ENCODE data around the gene PRDM8.
"Not testable (repeated sequence)": the region's sequence is repeated elsewhere in the genome, so short reads cannot be mapped to it uniquely, and the experiment has no call there.

Gene PRDM8

GRCh38 chr4:80226094-80226493 lies 28.8 kb downstream of the PRDM8 start:
- DNase-seq (ENCODE audit: low read depth, low spot score): no peak

- no peak for DNase-seq (ENCODE audit: low read depth, low spot score)
These were observed 31.2 kb downstream of the PRDM8 start for GRCh38 chr4:80228460-80228859.

DNA sequence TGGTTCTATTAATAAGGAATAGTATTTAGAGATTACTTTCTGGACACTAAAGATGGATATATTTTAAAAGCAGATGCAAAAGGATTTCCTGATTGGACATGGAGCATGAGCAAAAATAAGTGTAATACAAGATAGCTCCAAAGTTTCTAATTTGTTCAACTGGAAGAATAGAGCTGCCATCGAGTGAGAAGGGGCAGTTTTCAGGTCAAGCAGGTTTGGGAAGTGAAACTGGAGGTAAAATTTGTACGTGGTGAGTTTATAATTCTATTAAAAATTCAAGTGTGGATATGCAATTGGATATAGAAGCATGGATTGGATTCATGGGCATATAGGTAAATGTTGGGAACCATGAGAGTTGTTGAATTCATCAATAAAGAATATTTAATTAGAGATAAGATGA lies 31.8 kb downstream of the PRDM8 start:
- no peak for DNase-seq (ENCODE audit: low read depth, low spot score)

DNA sequence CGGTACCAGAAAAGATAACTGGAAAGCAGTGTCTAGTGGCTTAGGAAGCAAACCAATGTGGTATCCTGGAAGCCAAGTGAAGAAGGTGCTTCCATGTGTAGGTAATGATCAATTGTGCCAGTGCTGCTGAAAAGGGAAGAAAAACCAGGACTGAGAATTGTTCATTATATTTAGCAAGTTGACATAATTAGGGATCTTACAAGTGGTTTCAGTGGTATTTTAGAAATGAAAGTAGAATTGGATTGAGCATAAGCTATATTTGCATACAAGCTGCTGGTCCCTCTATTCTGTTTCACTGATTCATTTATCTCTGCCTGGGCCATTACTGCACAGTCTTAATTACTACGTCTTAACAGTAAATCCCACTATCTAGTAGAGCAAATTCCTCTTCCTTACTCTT lies 32.3 kb downstream of the PRDM8 start:
- DNase-seq (ENCODE audit: low read depth, low spot score): no peak

DNA sequence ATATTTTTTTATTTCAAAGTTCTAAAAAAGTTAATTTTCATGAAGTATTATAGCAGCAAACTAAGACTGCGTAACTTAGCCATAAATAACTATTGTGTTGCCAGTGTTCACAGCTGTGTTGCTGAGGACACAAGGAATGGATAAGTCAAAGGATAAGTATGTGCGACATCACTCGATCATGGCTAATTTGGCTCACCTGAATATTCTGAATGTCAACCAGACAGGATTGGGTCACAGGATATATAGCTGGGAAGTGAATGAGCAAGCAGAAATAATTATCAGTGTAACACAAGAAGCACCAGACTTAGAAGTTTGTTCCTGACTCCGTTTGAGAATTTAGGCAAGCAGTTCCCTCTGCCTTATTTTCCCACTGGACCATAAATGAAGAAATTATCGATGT lies 33.9 kb downstream of the PRDM8 start:
- no peak for DNase-seq (ENCODE audit: low read depth, low spot score)

DNA sequence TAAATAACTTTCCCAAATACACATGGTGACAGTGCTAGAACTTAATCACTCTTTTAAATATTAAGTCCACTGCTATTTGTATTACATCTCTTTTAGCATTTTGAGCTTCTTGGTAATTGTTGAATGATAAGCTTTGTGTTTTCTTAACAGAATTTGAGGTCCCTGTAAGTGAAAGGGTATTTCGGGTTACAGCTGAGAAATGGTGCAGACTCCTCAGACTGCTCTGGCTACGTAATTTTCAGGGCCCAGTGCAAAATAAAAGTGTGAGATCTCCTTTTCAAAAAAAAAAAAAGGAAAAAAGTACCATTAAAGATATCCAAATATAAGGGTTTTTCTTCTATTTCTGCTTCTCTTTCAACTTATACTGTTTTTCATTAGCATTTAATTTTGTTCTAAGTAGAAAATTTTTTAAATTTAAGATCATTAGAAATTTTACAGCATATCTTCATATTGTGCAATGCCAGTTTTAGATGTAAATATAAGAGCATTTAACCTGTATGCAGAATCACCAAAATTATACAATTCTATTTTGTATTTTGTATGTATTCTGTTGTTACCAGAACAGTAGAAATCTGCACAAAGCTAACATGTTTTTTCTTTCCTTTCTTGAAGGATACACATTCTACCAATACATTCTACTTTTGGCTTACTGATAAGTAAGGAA lies 35.5 kb downstream of the PRDM8 start:
- no peak for DNase-seq (ENCODE audit: low read depth, low spot score)

GRCh38 chr4:80233390-80233789 lies 36.1 kb downstream of the PRDM8 start:
- no peak for DNase-seq (ENCODE audit: low read depth, low spot score)

GRCh38 chr4:80235451-80235850 lies 38.1 kb downstream of the PRDM8 start:
- DNase-seq (ENCODE audit: low read depth, low spot score): no peak

DNA sequence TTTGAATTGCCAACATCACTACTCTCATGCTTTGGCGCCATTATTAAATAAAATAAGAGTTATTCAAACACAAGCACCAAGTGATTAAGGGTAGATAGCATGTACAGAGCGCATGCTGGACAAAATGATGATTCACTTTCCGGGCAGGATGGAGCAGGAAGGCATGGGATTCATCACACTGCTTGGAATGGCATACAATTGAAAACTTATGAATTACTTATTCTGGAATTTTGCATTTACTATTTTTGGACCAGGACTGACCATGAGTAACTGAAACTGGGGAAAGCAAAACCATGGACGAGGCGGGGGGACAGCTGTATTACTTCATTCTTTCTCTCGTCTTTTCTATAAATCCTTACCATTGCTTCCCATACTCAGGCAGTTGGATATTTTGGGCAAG lies 40.7 kb downstream of the PRDM8 start:
- DNase-seq (ENCODE audit: low read depth, low spot score): no peak

DNA sequence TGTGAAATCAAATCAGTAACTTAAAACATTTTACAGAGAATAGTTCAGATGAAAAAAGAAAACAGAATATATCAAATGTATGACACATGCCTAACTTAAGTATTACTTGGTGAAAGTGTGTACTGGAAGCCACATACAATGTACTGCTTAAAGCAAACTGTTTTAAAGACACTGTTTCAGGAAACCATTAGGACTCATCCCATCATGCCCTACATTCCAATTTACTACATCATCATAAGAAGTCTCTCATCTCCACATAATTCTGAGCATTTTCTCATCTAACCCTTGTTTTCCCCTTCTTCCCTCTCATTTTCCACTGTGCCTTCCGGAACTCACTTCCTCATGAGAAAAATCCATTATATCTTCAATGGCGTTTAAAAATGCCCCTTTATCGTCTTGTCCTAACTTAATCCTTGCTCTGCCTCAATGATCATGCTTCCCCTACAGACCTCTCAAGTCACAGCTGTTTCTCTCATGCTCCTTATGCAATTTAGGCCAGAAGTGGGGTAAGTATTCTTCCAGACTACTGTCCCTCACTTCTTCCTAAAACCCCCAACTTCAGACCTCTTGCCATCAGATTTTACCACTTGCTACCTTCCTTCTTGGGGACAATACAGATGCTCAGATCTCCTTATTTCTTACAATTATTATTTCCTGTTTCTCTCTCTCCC lies 42.3 kb downstream of the PRDM8 start:
- no peak for DNase-seq (ENCODE audit: low read depth, low spot score)

DNA sequence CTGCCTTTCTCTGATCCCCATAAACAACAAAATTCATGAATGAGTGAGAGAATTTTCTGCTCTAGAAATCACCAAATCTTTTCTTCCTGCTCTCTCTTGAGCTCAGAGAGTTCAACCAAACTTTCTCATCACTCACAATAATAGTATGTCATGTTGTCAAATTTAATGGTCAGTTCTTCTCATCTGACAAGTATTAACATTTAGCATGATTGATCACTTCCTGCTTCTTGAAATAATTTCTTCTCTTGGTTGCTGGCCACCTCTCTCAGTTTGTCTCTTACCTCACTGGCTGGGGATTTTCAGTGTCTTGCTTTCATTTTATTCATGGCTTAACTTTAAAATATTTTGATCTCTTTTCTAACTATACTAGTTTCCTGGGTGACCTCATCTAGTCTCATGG lies 43.7 kb downstream of the PRDM8 start:
- DNase-seq (ENCODE audit: low read depth, low spot score): no peak

- no peak for DNase-seq (ENCODE audit: low read depth, low spot score)
These were observed 46.1 kb downstream of the PRDM8 start for GRCh38 chr4:80243274-80244018.

DNA sequence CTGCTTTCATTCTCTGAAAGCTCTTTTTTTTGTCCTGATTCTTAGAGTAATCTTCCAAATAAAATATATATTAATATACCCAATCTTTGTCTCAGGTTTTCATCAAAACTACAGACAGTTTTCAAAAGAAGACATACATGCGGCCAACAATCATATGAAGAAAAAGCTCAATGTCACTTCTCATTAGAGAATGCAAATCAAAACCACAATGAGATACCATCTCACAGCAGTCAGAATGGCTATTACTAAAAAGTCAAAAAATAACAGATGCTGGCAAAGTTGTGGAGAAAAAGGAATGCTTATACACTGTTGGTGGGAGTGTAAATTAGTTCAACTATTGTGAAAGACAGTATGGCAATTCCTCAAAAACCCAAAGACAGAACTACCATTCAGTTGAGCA lies 50.2 kb downstream of the PRDM8 start:
- DNase-seq (ENCODE audit: low read depth, low spot score): not testable (repeated sequence)

DNA sequence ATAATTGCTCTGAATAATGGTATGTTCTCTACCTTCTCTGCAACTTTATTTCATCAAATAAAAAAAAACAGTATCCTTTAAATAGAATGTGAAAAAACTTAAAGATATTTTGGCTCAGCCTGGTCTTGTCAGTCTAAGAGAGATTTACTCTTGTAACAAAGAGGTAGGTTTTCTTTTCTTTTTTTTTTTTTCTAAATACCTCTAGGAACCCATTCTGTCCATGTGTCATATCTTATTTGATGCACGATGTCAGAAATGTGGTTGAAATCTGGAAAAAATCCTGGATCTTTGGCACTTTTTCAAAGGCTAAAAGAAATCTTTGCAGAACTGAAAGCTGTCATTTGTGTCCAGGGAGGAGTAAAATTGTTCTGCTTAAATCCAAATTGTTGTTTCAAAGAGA lies 51.8 kb downstream of the PRDM8 start:
- DNase-seq (ENCODE audit: low read depth, low spot score): no peak

DNA sequence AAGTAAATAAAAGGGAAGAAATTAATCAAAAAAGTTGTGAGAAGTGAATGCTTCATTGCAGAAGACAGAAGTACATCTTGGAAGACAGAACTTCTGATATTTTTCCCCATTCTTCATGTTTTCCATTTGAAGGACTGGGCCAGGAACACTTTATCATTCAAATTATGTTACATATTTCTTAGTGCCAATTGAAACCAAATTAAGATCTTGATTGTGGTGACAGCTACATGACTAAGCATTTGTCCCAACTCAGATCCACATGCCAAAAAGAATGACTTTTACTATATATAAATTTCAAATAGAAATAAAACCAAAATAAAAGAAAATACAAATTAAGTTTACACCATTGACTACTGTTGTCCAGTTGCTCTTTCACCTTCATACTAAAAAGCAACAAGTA lies 55.1 kb downstream of the PRDM8 start:
- DNase-seq (ENCODE audit: low read depth, low spot score): no peak

GRCh38 chr4:80252953-80253352 lies 55.6 kb downstream of the PRDM8 start:
- no peak for DNase-seq (ENCODE audit: low read depth, low spot score)

- no peak for DNase-seq (ENCODE audit: low read depth, low spot score)
These were observed 56.2 kb downstream of the PRDM8 start for GRCh38 chr4:80253510-80253909.
